Glutamatergic neuron (in vitro differentiated cells): Measurements from ENCODE around the gene ZKSCAN2. TPM values are rescaled to one million over a fixed set of nuclear protein-coding genes. Genes with fewer than 3 reads are reported as not detected.

Source experiments
- DNase-seq: peaks from one replicate; pipeline ENCODE4 v3.0.0; 2022
- H3K27ac Mint-ChIP-seq: one replicate; pipeline ENCODE4 v1.8.0; 2020; ENCODE audit warnings: mild to moderate bottlenecking, mixed read lengths, inconsistent platforms; ENCODE audit not compliant: unreplicated experiment
- H3K27me3 Mint-ChIP-seq: one replicate; pipeline ENCODE4 v1.8.0; 2020; ENCODE audit warnings: mild to moderate bottlenecking, moderate library complexity, mixed read lengths, inconsistent platforms; ENCODE audit not compliant: unreplicated experiment
- H3K36me3 Mint-ChIP-seq: one replicate; pipeline ENCODE4 v1.8.0; 2020; ENCODE audit warnings: mild to moderate bottlenecking, mixed read lengths, inconsistent platforms; ENCODE audit not compliant: unreplicated experiment
- H3K4me1 Mint-ChIP-seq: one replicate; pipeline ENCODE4 v1.8.0; 2020; ENCODE audit warnings: mild to moderate bottlenecking, low read depth, mixed read lengths, inconsistent platforms; ENCODE audit not compliant: unreplicated experiment
- H3K4me3 Mint-ChIP-seq: one replicate; pipeline ENCODE4 v1.8.0; 2020; ENCODE audit warnings: mild to moderate bottlenecking, mixed read lengths, inconsistent platforms; ENCODE audit not compliant: unreplicated experiment
- H3K9me3 Mint-ChIP-seq: one replicate; pipeline ENCODE4 v1.8.0; 2020; ENCODE audit warnings: mild to moderate bottlenecking, moderate library complexity, mixed read lengths, inconsistent platforms; ENCODE audit not compliant: unreplicated experiment
- CTCF ChIP-seq: fragments of 200-600 bp; sonication (generic); IDR thresholded peaks from one replicate; pipeline ENCODE4 v1.5.0; 2021; ENCODE audit not compliant: partially characterized antibody, unreplicated experiment
- total RNA-seq: library from RNA; stranded (reverse); fragmentation: NEBNext Ultra II Directional; extraction: Animal tissue kit (Norgen Biotek cat#: 25700); gene quantifications from one replicate; pipeline ENCODE4 v1.2.1, GENCODE V29; 2021; ENCODE audit not compliant: unreplicated experiment

Gene ZKSCAN2
- total RNA-seq, 1 donor from 2014 or later: 16.6 TPM

GRCh38 chr16:25235991-25236390 is 21.7 kb downstream of the ZKSCAN2 start:
- TF ChIP-seq CTCF: no peak
- Mint-ChIP-seq H3K27me3 (peaks cover 3% of the 10 kb centered on the region), H3K4me1 (no peaks in the 10 kb centered on the region), H3K9me3 (peaks cover 2% of the 10 kb centered on the region), H3K27ac (no peak overlapping the region), H3K36me3 (no peaks in the 10 kb centered on the region), H3K4me3 (no peak overlapping the region)
- no peak for DNase-seq

GRCh38 chr16:25228372-25228771 is 29.3 kb downstream of the ZKSCAN2 start:
- TF ChIP-seq CTCF: no peak
- H3K4me1 Mint-ChIP-seq: no peaks in the 10 kb centered on the region
- no peak for DNase-seq
- no peak overlapping the region for H3K27ac Mint-ChIP-seq
- no peaks in the 10 kb centered on the region for H3K36me3 Mint-ChIP-seq
- no peaks in the 10 kb centered on the region for H3K27me3 Mint-ChIP-seq
- no peak overlapping the region for H3K4me3 Mint-ChIP-seq
- H3K9me3 Mint-ChIP-seq: peaks cover 2% of the 10 kb centered on the region

- no peak for DNase-seq
- no peak for TF ChIP-seq CTCF
- no peaks in the 10 kb centered on the region for H3K36me3 Mint-ChIP-seq
- no peaks in the 10 kb centered on the region for H3K9me3 Mint-ChIP-seq
- H3K27me3 Mint-ChIP-seq: no peaks in the 10 kb centered on the region
- H3K27ac Mint-ChIP-seq: no peak overlapping the region
- H3K4me3 Mint-ChIP-seq: no peak overlapping the region
- H3K4me1 Mint-ChIP-seq: no peaks in the 10 kb centered on the region
Measured at GRCh38 chr16:25224731-25225319, 32.8 kb downstream of the ZKSCAN2 start.

GRCh38 chr16:25223964-25224363 is 33.7 kb downstream of the ZKSCAN2 start:
- no peak overlapping the region for H3K4me3 Mint-ChIP-seq
- H3K36me3 Mint-ChIP-seq: no peaks in the 10 kb centered on the region
- H3K4me1 Mint-ChIP-seq: no peaks in the 10 kb centered on the region
- no peak overlapping the region for H3K27ac Mint-ChIP-seq
- no peaks in the 10 kb centered on the region for H3K9me3 Mint-ChIP-seq
- H3K27me3 Mint-ChIP-seq: no peaks in the 10 kb centered on the region
- TF ChIP-seq CTCF: no peak
- no peak for DNase-seq

- no peaks in the 10 kb centered on the region for H3K4me1 Mint-ChIP-seq
- no peak overlapping the region for H3K4me3 Mint-ChIP-seq
- no peak for TF ChIP-seq CTCF
- no peak overlapping the region for H3K27ac Mint-ChIP-seq
- H3K27me3 Mint-ChIP-seq: no peaks in the 10 kb centered on the region
- no peak for DNase-seq
- H3K36me3 Mint-ChIP-seq: no peaks in the 10 kb centered on the region
- no peaks in the 10 kb centered on the region for H3K9me3 Mint-ChIP-seq
Measured at GRCh38 chr16:25222959-25223358, 34.7 kb downstream of the ZKSCAN2 start.
